Spleen (tissue), 13 donors: Measurements from ENCODE around the gene PGLYRP1. TPM values are rescaled to one million over a fixed set of nuclear protein-coding genes. Genes with fewer than 3 reads are reported as not detected.
A peak's percentile ranks its signal among the peaks of the same experiment; 100 is the strongest.

Source experiments
- DNase-seq: peaks from one replicate; pipeline ENCODE4 v3.0.0-alpha.2; 2020
- H3K27ac ChIP-seq, 8 donors: fragments of 200-600 bp; sonication (generic) in 7 of 8; 1 replicate in 4 of 8; 2 replicates in 4 of 8; pipeline versions ENCODE4 v1.5.0 to v1.8.0; 2016 to 2021; ENCODE audit warnings: inconsistent platforms in 4 of 8, mild to moderate bottlenecking in 4 of 8, moderate library complexity in 1 of 8
- H3K27me3 ChIP-seq, 7 donors: fragments of 200-600 bp; sonication (generic) in 6 of 7; replicated peaks in 1 of 7; 1 replicate in 4 of 7; 2 replicates in 3 of 7; pipeline versions ENCODE4 v1.5.0 to v1.8.0; 2016 to 2021; ENCODE audit warnings: inconsistent platforms in 3 of 7, mild to moderate bottlenecking in 1 of 7
- H3K36me3 ChIP-seq, 6 donors: fragments of 200-600 bp; sonication (generic) in 5 of 6; 1 replicate in 4 of 6; 2 replicates in 2 of 6; pipeline versions ENCODE4 v1.5.0 to v1.8.0; 2016 to 2021; ENCODE audit warnings: inconsistent platforms in 2 of 6
- H3K4me1 ChIP-seq, 6 donors: fragments of 200-600 bp; sonication (generic) in 5 of 6; 1 replicate in 3 of 6; 2 replicates in 3 of 6; pipeline versions ENCODE4 v1.5.0 to v1.8.0; 2016 to 2021; ENCODE audit warnings: inconsistent platforms in 3 of 6
- H3K4me3 ChIP-seq, 8 donors: fragments of 200-600 bp; sonication (generic) in 7 of 8; 1 replicate in 4 of 8; 2 replicates in 4 of 8; pipeline versions ENCODE4 v1.5.0 to v1.8.0; 2016 to 2021; ENCODE audit warnings: inconsistent platforms in 4 of 8, mild to moderate bottlenecking in 4 of 8, moderate library complexity in 2 of 8
- H3K9me3 ChIP-seq, 8 donors: fragments of 200-600 bp; sonication (generic) in 7 of 8; 1 replicate in 4 of 8; 2 replicates in 4 of 8; pipeline versions ENCODE4 v1.5.0 to v1.8.0; 2016 to 2021; ENCODE audit warnings: inconsistent platforms in 4 of 8
- CTCF ChIP-seq, 11 experiments: fragments of 200-600 bp in 7 of 11; fragments of 450-650 bp in 4 of 11; sonication (generic) in 4 of 11; IDR thresholded peaks in 8 of 11; conservative IDR thresholded peaks in 3 of 11; 1 replicate in 7 of 11; 2 replicates in 4 of 11; pipeline versions ENCODE4 v1.4.0 to v1.8.0; 2016 to 2021; ENCODE audit warnings: antibody characterized with exemption in 11 of 11, inconsistent platforms in 4 of 11, mild to moderate bottlenecking in 1 of 11
- POLR2A ChIP-seq, 3 donors: fragments of 450-650 bp; IDR thresholded peaks; one replicate each; pipeline ENCODE4 v1.5.1; 2017; ENCODE audit warnings: antibody characterized with exemption in 3 of 3, mild to moderate bottlenecking in 1 of 3
- POLR2AphosphoS5 ChIP-seq, 3 donors: sonication (generic); formaldehyde crosslinking; IDR thresholded peaks; one replicate each; pipeline ENCODE4 v1.5.1; 2017; ENCODE audit warnings: antibody characterized with exemption in 3 of 3
- WGBS, 5 donors: extraction: QIAGEN DNeasy Blood & Tissue Kit in 3 of 5; methylation state at CpG; one replicate each; pipeline versions ENCODE4 v1.1.5 to v1.1.7; 2013 to 2018; 5-methylcytosine and 5-hydroxymethylcytosine counted together
- intact Hi-C: fragments of 100-400 bp; cut with DNase I; formaldehyde crosslinking; loops from one replicate; pipeline ENCODE4 v1.15.0; 2023; ENCODE audit warnings: low total_unique reads
- long read RNA-seq, 2 donors: transcript quantifications; one replicate each; lab custom pipeline, GENCODE V29; 2026
- polyA plus RNA-seq, 3 donors: library from polyadenylated mRNA; stranded (reverse); fragments of 200-250 nt; gene quantifications; one replicate each; pipeline ENCODE4 v1.2.1, GENCODE V29; 2013
- total RNA-seq, 7 donors: library from RNA; depleted of rRNA in 3 of 7; stranded (reverse); fragments of >200 nt in 3 of 7; fragmentation: NEBNext Ultra II Directional in 4 of 7; extraction: Animal tissue kit (Norgen Biotek cat#: 25700) in 4 of 7; gene quantifications; one replicate each; pipeline versions ENCODE4 v1.1.0 to v1.2.1, GENCODE V29; 2016 to 2021
- donor health status: healthy with polysubstance abuse.
- donor health status: DM: no; HTN: no; CAD: no; lungs with moderate emphysema.
- donor health status: DM: no; HTN: no; CAD: no.
- donor health status: Bipolar disorder and iron deficiency.
- donor health status: healthy.
- donor health status: DM: no; HTN: no; CAD: no.
- donor health status: DM: yes; HTN: yes; CAD: no.

The PGLYRP1 gene
- 10 to 100 TPM in 6 of 7 donors, 1 to 10 TPM in 1; 9.1 to 97.9 (median 32.3) TPM for total RNA-seq
- polyA plus RNA-seq = 10 to 100 TPM in 1 of 3 donors, 1 to 10 TPM in 2; 2.5 to 12.7 (median 8.9) TPM
- long read RNA-seq, donor 1 = 0 reads
- long read RNA-seq, donor 2 = 0 reads

- Histone ChIP-seq H3K4me1 (peaks cover 0 to 36% (median 4%) of the 10 kb centered on the region in 6 donors), H3K36me3 (peaks cover 0 to 20% (median 2%) of the 10 kb centered on the region in 6 donors), H3K27ac (peak within 1 kb of the TSS in 7 of 8 donors; percentile 61 to 93 (median 86)), H3K27me3 (peaks cover 2 to 61% (median 21%) of the 10 kb centered on the region in 7 donors), H3K9me3 (no peaks in the 10 kb centered on the region), H3K4me3 (peak within 1 kb of the TSS in 6 of 8 donors; percentile 13 to 52 (median 29))
- DNase-seq = peak; percentile 87
- peak in 1 of 11 experiments; percentile 10 for TF ChIP-seq CTCF (IDR thresholded peaks at IDR 0.05 in 8 of 11, conservative IDR thresholded peaks at IDR 0.05 in 3 of 11)
- peak in 1 of 3 donors; percentile 48 for TF ChIP-seq POLR2AphosphoS5 (IDR thresholded peaks at IDR 0.05)
- no peak for TF ChIP-seq POLR2A (IDR thresholded peaks at IDR 0.05)
- intact Hi-C loops = no loop called here
- WGBS, 5 donors = 24 to 48% (median 25%) methylated on average over 20 to 47 of the region's 47 CpGs
These were observed at the start of gene PGLYRP1 for GRCh38 chr19:46022431-46023310. TSS of gene PGLYRP1 (minus strand) at chr19:46023053. CDS start at chr19:46023021, 32 bp downstream.

- H3K4me3 ChIP-seq = no peak overlapping the region
- intact Hi-C loops = no loop called here
- 59 to 71% (median 66%) methylated on average over 6 of the region's 6 CpGs for WGBS, 5 donors
- H3K9me3 ChIP-seq = no peaks in the 10 kb centered on the region
- H3K27ac ChIP-seq = no peak overlapping the region
- no peak for DNase-seq
- no peaks in the 10 kb centered on the region for H3K36me3 ChIP-seq
- H3K4me1 ChIP-seq = no peaks in the 10 kb centered on the region
- H3K27me3 ChIP-seq = peaks cover 0 to 94% (median 43%) of the 10 kb centered on the region in 7 donors
- TF ChIP-seq POLR2A (IDR thresholded peaks at IDR 0.05) (no peak), CTCF (IDR thresholded peaks at IDR 0.05 in 8 of 11, conservative IDR thresholded peaks at IDR 0.05 in 3 of 11) (no peak), POLR2AphosphoS5 (IDR thresholded peaks at IDR 0.05) (no peak)
These were observed 47.0 kb upstream of the PGLYRP1 start for GRCh38 chr19:46069806-46070341.

GRCh38 chr19:46068345-46069258, 45.7 kb upstream of the PGLYRP1 start:
- no peak for DNase-seq
- 52 to 62% (median 60%) methylated on average over 12 of the region's 12 CpGs for WGBS, 5 donors
- peaks cover 0 to 94% (median 40%) of the 10 kb centered on the region in 7 donors for H3K27me3 ChIP-seq

More at GRCh38 chr19:46068345-46069258, 45.7 kb upstream of the PGLYRP1 start:
- Histone ChIP-seq H3K36me3 (no peaks in the 10 kb centered on the region), H3K27ac (no peak overlapping the region), H3K9me3 (no peaks in the 10 kb centered on the region), H3K4me1 (no peaks in the 10 kb centered on the region), H3K4me3 (no peak overlapping the region)
- intact Hi-C loops = no loop called here
- TF ChIP-seq CTCF (IDR thresholded peaks at IDR 0.05 in 8 of 11, conservative IDR thresholded peaks at IDR 0.05 in 3 of 11) (no peak), POLR2A (IDR thresholded peaks at IDR 0.05) (no peak), POLR2AphosphoS5 (IDR thresholded peaks at IDR 0.05) (no peak)
